Esophagus muscularis mucosa (tissue), 4 donors: ENCODE data around the gene GDF7. TPM values are rescaled to one million over a fixed set of nuclear protein-coding genes. Genes with fewer than 3 reads are reported as not detected.

Experiments
- DNase-seq: peaks from one replicate; pipeline ENCODE4 v3.0.0-alpha.2; 2017; ENCODE audit errors: extremely low spot score
- H3K27ac ChIP-seq, 4 donors: fragments of 200-600 bp; sonication (generic); replicated peaks in 1 of 4; 1 replicate in 3 of 4; 2 replicates in 1 of 4; pipeline ENCODE4 v1.5.1; 2016 to 2019; ENCODE audit warnings: mild to moderate bottlenecking in 1 of 4
- H3K27me3 ChIP-seq, 4 donors: fragments of 200-600 bp; sonication (generic); one replicate each; pipeline versions ENCODE4 v1.5.1 to v1.6.0; 2016 to 2019
- H3K36me3 ChIP-seq, 4 donors: fragments of 200-600 bp; sonication (generic); one replicate each; pipeline ENCODE4 v1.5.1; 2016 to 2019
- H3K4me1 ChIP-seq, 4 donors: fragments of 200-600 bp; sonication (generic); one replicate each; pipeline ENCODE4 v1.5.1; 2016 to 2019
- H3K4me3 ChIP-seq, 4 donors: fragments of 200-600 bp; sonication (generic); 1 replicate in 2 of 4; 2 replicates in 2 of 4; pipeline ENCODE4 v1.5.1; 2016 to 2019; ENCODE audit warnings: mild to moderate bottlenecking in 4 of 4, moderate library complexity in 1 of 4
- H3K9me3 ChIP-seq, 4 donors: fragments of 200-600 bp; sonication (generic); 1 replicate in 3 of 4; 2 replicates in 1 of 4; pipeline ENCODE4 v1.5.1; 2016 to 2019
- CTCF ChIP-seq, 3 experiments: fragments of 200-600 bp in 2 of 3; fragments of 450-650 bp in 1 of 3; sonication (generic) in 2 of 3; IDR thresholded peaks; one replicate each; pipeline ENCODE4 v1.5.1; 2017 to 2019; ENCODE audit warnings: antibody characterized with exemption in 3 of 3, mild to moderate bottlenecking in 2 of 3, moderate library complexity in 1 of 3
- EP300 ChIP-seq: sonication (generic); formaldehyde crosslinking; IDR thresholded peaks from one replicate; pipeline ENCODE4 v1.6.1; 2017; ENCODE audit warnings: antibody characterized with exemption
- POLR2A ChIP-seq: fragments of 450-650 bp; IDR thresholded peaks from one replicate; pipeline ENCODE4 v1.6.1; 2017; ENCODE audit warnings: antibody characterized with exemption, moderate library complexity, mild to moderate bottlenecking, low read depth
- POLR2AphosphoS5 ChIP-seq, 2 donors: sonication (generic); formaldehyde crosslinking; IDR thresholded peaks; one replicate each; pipeline ENCODE4 v1.6.1; 2017; ENCODE audit warnings: antibody characterized with exemption in 2 of 2
- WGBS: methylation state at CpG from one replicate; pipeline ENCODE4 v1.1.5; 2018; 5-methylcytosine and 5-hydroxymethylcytosine counted together
- intact Hi-C: fragments of 100-400 bp; cut with DNase I; formaldehyde crosslinking; loops from one replicate; pipeline ENCODE4 v1.15.1; 2023
- total RNA-seq, 4 donors: library from RNA; depleted of rRNA; stranded (reverse); fragments of >200 nt; gene quantifications; one replicate each; pipeline versions ENCODE4 v1.1.0 to v1.2.1, GENCODE V29; 2016

GDF7 gene
- total RNA-seq, 4 donors from 2014 or later: 2.7 to 10.4 (median 7.4) TPM

- DNase-seq: no peak
- no peak overlapping the region for H3K4me3 ChIP-seq
- no peaks in the 10 kb centered on the region for H3K27me3 ChIP-seq
- H3K4me1 ChIP-seq: no peaks in the 10 kb centered on the region
- intact Hi-C loops: no loop called here
- H3K9me3 ChIP-seq: no peaks in the 10 kb centered on the region
- H3K36me3 ChIP-seq: no peaks in the 10 kb centered on the region
- no peak overlapping the region for H3K27ac ChIP-seq
- 73% methylated on average over 1 of the region's 1 CpG for WGBS
- TF ChIP-seq POLR2A (no peak), CTCF (IDR thresholded peaks at IDR 0.05) (no peak), POLR2AphosphoS5 (IDR thresholded peaks at IDR 0.05) (no peak), EP300 (no peak)
These were observed 50.7 kb downstream of the GDF7 start for GRCh38 chr2:20717641-20718040.

GRCh38 chr2:20722592-20723240 lies 55.8 kb downstream of the GDF7 start:
- DNase-seq: no peak
- Histone ChIP-seq H3K4me3 (no peak overlapping the region), H3K4me1 (no peaks in the 10 kb centered on the region), H3K9me3 (no peaks in the 10 kb centered on the region), H3K36me3 (no peaks in the 10 kb centered on the region), H3K27me3 (no peaks in the 10 kb centered on the region), H3K27ac (no peak overlapping the region)
- 93% methylated on average over 1 of the region's 1 CpG for WGBS
- intact Hi-C loops: no loop called here
- no peak for TF ChIP-seq POLR2AphosphoS5 (IDR thresholded peaks at IDR 0.05)
- TF ChIP-seq POLR2A: no peak
- TF ChIP-seq EP300: no peak
- TF ChIP-seq CTCF (IDR thresholded peaks at IDR 0.05): no peak

- H3K9me3 ChIP-seq: no peaks in the 10 kb centered on the region
- no peaks in the 10 kb centered on the region for H3K36me3 ChIP-seq
- DNase-seq: no peak
- H3K4me3 ChIP-seq: no peak overlapping the region
- no peaks in the 10 kb centered on the region for H3K27me3 ChIP-seq
- H3K4me1 ChIP-seq: no peaks in the 10 kb centered on the region
- TF ChIP-seq CTCF (IDR thresholded peaks at IDR 0.05) (no peak), EP300 (no peak), POLR2AphosphoS5 (IDR thresholded peaks at IDR 0.05) (no peak), POLR2A (no peak)
- intact Hi-C loops: no loop called here
- H3K27ac ChIP-seq: no peak overlapping the region
These were observed 56.6 kb downstream of the GDF7 start for GRCh38 chr2:20723543-20723942.

GRCh38 chr2:20724500-20725053 lies 57.6 kb downstream of the GDF7 start:
- Histone ChIP-seq H3K9me3 (no peaks in the 10 kb centered on the region), H3K27ac (no peak overlapping the region), H3K36me3 (no peaks in the 10 kb centered on the region), H3K4me3 (no peak overlapping the region), H3K27me3 (no peaks in the 10 kb centered on the region), H3K4me1 (no peaks in the 10 kb centered on the region)
- intact Hi-C loops: no loop called here
- TF ChIP-seq POLR2A: no peak
- no peak for TF ChIP-seq EP300
- TF ChIP-seq POLR2AphosphoS5 (IDR thresholded peaks at IDR 0.05): no peak
- no peak for TF ChIP-seq CTCF (IDR thresholded peaks at IDR 0.05)
- WGBS: 97% methylated on average over 3 of the region's 3 CpGs
- no peak for DNase-seq

GRCh38 chr2:20725782-20726181 lies 58.8 kb downstream of the GDF7 start:
- 90% methylated on average over 2 of the region's 2 CpGs for WGBS
- no peak for DNase-seq
- H3K4me1 ChIP-seq: no peaks in the 10 kb centered on the region
- TF ChIP-seq CTCF (IDR thresholded peaks at IDR 0.05) (no peak), EP300 (no peak), POLR2AphosphoS5 (IDR thresholded peaks at IDR 0.05) (no peak), POLR2A (no peak)
- H3K36me3 ChIP-seq: no peaks in the 10 kb centered on the region
- H3K27me3 ChIP-seq: no peaks in the 10 kb centered on the region
- no peak overlapping the region for H3K4me3 ChIP-seq
- H3K9me3 ChIP-seq: no peaks in the 10 kb centered on the region
- intact Hi-C loops: no loop called here
- no peak overlapping the region for H3K27ac ChIP-seq
